GM21528 (cell line): ENCODE measurements around the gene TRIM61.

Source experiments
- ATAC-seq: cut with Tn5 transposase; IDR thresholded peaks from one replicate; pipeline ENCODE4 v1.9.1; 2021; ENCODE audit warnings: mild to moderate bottlenecking, moderate library complexity; ENCODE audit not compliant: unreplicated experiment, low FRiP score

The TRIM61 gene

GRCh38 chr4:164918956-164919355 lies 58.5 kb downstream of the TRIM61 start:
- no peak for ATAC-seq
